T-helper 22 cell (primary cell): ENCODE data around the gene CEP295NL.
A peak's percentile ranks its signal among the peaks of the same experiment; 100 is the strongest.
"Not testable (repeated sequence)": the region's sequence is repeated elsewhere in the genome, so short reads cannot be mapped to it uniquely, and the experiment has no call there.

ENCODE experiments used
- DNase-seq: peaks from one replicate; pipeline ENCODE4 v3.0.0-alpha.2; 2020; ENCODE audit warnings: low read depth

The CEP295NL gene

DNA sequence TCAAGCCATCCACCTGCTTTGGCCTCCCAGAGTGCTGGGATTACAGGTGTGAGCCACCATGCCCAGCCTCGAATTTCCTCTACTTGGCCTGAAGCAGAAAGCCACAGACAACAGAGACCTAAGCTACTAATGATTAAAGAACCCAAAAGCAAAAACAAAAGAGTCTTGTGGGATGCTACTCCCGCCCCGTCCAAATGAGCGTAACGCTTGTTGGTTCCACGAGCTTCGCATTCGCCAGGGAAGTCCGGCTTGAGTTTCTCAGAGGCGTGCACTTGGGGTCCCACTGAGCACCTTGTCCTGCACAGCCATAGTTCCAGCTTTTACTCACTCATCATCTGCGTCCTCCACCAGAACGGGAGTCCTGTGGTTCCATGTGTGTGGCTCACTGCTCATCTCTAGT lies 16.0 kb downstream of the CEP295NL start:
- no peak for DNase-seq

DNA sequence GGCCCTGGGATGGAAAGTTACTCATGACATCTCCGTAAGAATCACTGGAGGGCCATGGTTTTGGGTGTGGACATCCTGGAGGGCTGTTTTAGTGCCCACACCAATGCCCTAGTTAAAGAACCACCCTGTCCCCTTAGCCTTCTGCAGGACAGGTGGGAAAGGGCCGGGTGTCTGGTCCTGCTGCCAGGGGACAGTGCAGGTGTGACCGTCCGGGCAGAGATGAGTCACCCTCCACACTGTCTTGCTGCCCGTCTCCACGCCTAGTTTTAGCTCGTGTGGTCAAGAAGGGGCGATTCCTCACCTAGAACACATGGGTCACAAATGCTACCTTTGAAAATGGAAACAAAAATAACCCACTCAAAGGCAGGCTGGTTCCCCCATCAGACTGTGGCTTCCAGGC lies 17.0 kb downstream of the CEP295NL start:
- no peak for DNase-seq

DNA sequence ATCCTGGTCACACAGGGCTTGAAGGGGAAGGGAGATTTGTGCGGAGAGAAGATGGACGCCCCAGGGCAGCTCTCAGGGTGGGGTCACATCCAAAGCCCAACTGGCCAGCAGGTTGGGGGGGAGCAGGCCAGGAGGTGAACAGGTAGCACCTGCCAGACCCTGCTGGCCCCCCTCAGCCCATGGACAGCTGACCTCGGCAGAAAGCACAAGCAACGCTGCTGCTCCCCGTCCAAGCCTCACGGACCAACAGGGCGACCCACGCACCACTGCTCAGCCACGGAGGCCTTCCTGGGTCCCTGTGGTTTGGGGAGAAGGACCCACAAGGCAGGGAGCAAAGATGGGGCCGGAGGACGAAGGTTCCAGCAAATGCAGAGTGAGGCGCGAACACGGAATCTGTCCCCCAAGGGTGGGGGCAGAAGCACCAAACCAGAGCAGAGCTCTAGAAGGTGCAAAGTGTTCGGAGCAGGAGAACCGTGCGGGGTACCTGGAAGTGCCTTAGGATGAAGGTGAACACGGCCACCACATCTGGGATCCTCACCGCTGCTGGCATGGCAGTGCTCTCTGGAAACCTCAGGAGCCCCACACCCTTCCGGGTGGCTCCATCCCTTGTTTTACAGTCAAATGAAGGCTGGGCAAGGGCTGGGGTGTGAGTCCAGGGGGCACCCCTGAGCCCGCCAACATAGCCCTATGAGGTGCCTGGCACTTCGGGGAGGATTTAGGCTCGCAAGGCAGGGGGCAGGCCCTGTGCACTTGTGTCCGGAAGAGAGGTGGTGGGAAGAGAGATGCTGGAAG lies 17.9 kb downstream of the CEP295NL start:
- no peak for DNase-seq

DNA sequence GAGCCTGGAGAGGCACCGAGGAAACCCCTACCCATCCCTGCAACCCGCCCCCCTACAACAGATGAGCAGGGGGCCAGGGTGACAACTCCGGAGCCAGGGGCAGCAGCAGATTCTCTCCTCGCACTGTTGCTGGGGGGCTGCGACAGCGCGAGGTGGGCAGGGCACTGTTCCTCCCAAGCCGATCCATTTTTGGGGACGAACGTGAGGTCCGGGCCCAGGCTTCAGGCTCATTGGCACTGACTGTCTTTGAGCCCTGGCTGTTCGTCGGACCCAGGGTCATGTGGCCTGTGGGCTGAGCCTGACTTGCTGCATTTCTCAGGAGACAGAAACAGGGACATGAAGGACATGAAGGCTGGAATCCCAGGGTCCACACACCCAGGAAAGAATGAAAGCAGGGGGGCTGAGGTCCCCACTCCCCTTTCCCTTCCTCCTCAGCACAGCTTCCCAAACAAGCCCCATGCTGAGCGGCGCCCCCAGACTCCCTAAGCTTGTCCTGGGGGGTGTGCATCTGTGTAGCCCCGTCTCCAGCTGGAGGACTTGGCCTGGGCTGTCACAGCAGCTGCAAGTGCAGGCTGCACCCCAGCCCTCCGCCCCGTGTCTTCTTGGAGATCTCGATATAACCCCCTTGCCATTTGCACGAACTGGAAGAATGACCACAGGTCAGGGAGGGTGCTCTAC lies 18.7 kb downstream of the CEP295NL start:
- no peak for DNase-seq

DNA sequence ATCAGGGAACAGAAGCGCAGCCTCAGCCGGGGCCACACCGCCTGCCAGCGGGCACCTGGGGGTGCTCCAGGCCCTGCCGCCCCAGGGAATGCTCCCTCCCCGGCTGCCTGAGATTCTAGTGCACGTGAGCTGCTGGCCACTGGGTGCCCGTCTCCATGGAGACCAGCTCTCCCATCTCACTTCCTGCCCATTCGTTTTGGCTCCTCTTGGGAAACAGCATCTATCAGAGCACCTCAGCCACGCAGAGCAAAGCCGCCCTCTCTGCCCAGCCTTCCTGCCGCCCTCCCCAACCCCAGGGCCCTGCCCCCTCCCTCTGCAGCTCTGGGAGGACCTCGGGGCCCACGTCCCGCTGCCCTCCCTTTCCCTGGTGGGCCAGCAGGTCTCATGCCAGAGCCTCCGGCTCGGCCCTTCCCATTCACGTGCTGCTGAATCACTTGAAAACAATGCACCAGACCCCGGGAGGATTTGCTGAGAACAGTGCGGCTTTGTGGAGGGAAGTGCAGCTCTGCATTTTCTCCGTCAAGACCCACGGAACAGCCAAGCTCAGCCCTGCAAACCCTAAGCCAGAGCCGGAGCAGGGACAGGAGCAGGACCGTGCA lies 19.4 kb downstream of the CEP295NL start:
- no peak for DNase-seq

DNA sequence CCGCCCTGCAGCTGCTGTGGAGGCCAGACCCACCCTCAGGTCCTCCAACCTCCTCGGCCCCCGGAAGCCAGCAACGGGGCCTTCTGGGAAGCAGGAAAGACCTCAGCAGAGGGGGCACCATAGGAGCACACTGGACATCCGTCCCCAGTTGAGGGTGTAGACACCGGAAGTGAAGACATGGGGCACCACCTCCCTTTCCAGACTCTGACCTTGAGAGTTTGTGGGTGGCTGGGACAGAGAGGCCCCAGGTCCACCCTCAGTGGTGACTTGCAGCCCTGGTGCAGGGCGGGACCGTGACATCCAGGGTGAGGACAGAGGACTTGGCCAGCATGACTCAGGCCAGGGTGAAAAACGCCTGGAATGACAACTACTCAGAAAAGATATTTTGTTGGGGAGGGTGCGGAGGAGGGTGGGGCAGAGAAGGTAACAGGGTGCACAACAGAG lies 19.9 kb downstream of the CEP295NL start:
- DNase-seq, result no peak

DNA sequence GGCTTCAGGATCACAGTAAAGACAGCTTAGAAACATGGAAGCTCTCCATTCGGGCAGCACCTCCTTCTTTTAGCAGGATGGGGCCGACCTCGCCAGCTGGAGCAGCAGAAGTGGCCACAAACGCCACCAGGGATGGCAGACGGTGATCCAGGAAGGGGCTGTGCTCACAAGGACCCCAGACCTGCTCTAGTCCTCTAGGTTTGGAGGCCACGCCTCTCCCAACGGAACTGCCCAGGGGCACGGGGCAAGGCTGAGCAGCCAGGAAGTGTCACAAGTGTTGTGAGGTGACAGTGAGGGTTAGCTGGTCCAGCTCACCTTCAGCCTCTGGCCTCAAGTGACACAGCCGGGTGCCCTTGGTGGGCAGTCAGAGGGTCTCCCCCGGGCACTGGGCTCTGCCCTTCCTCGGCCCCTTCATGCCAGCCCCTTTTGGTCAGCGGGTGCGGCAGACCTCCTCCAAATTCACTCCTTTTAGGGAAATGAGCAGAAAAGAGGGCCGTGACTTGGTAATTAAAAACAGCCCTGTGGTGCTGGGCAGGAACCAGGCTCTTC lies 20.4 kb downstream of the CEP295NL start:
- DNase-seq, result no peak

DNA sequence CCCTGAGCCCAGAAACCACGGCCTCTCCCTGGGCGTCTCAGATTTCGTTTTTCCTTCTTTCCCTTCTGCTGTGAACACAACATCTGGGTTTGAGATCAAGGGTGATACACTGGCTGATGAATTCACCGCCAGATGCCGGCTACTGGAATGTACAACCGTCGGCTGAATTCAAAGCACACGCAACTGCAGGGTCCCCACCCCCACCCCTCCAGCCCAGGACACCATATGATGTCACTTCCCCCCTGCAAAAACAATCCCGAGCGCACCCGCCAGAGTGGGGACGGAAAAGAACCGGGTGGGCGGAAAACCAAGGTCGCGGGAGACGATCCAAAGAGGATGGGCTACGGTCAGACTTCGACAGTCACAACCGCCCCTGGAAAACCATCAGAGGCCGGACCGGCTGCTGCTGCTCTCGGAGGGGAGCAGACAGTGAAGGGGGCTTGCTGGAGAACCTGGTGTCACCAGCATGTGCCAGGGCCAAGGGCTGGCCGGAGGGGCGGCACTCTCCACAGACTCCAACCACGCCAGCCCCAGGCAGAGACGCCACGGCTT lies 23.3 kb downstream of the CEP295NL start:
- DNase-seq, result no peak

DNA sequence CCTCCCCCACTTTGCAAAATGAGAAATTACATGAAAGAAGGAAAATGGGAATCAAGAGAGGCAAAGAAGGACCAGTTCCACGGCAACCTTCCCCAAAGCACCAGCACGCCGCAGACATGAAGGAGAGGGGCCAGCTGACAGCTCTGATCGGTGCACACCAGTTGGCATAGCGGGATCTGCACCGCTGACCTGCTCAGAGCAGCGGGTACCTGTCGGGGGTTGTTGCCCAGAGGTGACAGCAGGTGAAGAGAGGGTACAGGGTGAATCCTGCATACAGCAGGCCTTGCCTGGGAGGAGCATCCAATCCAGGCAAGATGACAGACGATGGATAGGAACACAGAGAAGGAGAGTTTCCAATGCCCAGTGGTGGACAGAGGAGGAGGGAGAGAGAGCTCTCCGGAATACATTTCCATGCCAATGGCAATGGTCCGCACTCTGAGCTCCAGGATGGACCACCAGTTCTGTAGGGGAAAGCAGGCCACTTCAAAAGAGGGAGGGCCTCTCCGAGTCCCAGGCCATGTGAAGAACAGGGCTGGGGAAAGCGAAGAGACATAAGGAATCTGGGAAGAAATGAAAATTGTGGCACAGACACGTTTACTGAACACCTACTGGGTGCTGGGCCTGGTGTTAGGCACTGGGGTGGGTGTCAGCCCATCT lies 24.0 kb downstream of the CEP295NL start:
- DNase-seq, result no peak

DNA sequence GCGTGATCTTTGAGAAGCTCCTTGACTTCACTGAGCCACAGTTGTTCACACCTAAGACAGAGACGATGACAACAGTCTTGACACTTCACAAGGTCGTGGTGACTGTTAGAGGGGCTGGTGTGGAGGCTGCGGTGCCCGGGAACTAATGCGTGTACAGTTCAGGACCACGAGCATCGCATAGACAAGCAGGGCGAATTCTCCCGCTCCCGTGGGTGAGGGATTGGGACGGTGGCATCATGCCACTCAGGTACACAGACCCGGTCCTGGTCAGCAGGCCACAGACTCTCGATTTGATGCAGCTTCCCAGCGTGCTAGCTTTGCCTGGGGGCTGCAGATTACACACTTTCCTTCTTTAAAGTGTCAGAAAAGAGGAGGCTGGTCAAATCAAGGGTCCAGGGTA lies 24.7 kb downstream of the CEP295NL start:
- DNase-seq, result no peak

DNA sequence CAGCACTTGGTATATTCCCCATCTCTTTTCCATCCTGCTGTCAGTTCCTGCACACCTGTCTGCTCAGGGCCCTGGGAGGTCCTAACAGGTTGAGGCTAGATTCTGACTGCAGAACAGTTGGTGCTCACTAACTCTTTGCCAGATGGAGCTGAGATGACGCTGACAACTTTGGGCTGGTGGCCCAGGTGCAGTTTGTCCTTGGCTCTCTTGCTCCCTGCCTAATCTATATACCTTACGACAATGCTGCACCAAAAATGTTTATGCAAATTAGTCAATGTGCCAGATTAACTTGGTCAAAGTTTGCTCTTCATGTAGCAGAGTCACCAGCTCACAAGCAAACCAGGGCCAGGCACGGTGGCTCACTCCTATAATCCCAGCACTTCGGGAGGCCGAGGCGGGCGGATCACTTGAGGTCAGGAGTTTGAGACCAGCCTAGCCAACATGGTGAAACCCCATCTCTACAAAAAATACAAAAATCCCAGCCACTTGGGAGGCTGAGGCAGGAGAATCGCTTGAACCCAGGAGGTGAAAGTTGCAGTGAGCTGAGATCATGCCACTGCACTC lies 26.0 kb downstream of the CEP295NL start:
- DNase-seq, result not testable (repeated sequence)

DNA sequence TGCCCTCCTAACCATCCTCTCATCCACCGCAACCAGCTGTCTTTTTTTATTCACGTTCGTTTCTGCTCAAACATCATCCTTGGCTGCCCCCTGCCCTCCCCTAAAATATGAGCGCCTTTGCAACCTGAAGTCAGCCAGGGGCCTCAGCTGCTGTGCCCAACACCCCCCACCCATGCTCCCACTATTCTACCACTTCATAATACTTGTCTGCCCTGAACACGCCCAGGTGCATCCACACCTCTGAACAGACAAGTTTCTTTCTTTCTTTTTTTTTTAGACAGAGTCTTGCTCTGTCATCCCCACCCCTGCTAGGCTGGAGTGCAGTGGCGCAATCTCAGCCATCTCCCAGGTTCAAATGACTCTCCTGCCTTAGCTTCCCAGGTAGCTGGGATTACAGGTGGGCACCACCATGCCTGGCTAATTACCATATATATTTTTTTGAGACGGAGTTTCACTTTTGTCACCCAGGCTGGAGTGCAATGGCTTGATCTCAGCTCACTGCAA lies 26.9 kb downstream of the CEP295NL start:
- DNase-seq, result no peak

DNA sequence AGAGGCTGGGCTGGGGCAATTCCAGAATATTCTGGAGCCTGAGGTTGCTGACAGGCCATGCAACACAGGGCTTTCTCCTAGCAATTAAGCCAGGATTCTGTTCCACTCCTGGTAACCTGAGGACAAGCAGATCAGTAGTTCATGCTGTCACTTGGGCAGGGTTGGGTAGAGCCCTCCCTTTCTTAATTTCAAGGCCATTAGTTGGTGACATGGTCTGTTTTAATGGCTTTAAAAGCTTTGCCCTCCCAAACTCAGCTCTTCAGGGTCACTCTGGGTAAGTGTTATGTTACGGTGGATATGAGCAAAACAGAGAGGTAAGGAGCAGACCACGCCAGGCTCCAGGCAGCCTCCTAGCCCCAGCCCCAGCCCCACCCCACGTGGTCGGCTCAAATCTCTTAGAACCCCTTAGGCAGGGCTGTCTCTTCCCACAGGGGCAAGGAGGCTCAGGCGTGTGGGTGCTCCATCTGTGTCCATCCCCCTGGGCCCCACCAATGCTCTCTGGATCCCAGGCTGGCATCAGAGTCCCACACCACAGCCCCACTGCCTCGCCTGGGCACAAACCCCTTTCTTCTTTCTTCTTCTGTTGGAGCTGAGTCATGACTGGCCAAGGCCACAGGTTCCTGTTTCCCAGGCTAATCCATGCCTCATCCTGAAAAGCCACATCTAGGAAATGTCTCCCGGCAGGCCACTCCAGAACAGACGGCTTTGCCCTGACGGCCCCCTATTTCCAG lies 27.5 kb downstream of the CEP295NL start:
- no peak for DNase-seq

DNA sequence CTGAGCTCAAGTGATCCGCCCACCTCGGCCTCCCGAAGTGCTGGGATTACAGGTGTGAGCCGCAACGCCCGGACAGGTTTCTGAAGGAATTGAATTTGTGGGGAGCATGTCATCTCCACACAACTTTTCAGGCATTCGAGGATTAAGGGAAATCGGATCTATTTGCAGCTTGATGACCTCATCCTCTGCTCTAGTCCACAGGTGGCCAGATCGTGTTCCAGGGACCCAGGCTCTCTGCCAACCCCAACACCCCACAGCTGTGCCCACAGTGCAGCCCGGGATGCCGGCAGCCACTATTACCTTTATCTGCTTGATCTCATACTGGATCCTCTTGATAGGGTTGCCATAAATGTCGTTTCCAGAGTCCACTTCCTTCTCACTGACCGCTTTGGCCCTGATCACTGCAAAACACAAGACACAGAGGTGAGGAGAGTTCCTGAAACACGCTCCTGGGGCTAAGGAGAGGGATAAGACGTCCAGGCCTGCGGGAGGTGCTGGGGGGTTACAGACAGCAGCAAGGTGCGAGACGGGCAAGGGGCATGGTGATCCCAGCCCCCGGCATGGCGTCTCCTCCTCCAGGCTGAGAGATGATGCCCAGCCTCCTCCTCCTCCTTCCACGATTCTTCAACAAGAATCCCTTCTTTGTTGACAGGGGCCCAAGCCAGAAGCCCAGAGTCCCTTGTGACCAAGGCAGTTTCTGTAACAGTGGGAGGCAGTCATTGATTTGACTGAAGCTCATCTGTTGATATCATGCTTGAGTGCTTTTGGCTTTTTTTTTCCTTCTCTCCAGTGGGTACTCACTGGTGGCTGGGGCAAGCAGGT lies 29.3 kb downstream of the CEP295NL start:
- no peak for DNase-seq

DNA sequence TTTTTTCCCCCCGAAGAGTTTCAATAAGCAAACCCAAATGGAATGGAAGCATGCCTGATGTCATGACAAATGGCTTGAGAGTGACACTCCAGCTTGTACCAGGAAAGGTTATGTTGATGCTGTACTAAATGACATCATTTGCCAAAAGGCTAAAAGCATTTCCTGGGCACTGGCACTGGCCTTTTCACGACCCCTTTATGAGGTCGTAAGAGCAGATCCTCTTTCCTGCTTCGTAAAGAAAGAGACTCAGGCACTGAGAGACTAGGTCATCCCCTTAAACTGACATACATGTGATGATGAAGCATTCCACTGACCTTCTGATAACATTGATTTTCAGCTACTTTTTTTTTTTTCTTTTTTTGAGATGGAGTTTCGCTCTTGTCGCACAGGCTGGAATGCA lies 30.5 kb downstream of the CEP295NL start:
- DNase-seq, result no peak

DNA sequence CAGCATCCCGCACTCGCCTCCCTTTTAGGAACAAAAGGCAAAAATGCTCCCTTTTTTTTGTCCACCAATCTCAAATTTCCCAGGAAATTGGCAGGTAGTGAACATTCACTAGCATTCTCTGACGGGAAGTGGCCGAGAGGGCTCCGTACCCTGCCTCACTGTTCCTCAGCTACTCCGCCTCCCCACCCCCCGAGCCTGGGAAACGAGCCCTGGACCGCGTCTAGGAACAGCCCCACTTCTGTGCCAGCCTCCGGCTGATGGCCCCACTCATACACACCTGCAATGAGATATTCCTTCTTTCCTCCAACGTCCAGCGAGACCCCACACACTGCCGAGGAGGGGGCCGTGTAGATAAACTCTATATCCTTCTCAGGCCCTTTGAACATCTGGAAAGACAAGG lies 32.4 kb downstream of the CEP295NL start:
- DNase-seq, result no peak

DNA sequence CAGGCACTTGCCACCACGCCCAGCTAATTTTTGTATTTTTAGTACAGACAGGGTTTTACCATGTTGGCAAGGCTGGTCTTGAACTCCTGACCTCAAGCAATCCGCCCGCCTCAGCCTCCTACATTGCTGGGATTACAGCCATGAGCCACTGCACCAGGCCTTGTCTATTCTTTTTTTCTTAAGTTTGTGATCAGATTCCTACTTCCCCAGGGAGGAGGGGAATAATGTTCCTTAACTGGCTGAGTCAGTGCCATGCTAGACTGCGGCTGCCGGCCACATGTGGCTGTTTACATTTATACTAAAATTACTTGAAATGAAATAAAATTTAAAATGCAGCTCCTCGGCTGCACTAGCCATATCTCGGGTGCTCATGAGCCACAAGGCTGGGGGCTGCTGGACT lies 34.6 kb downstream of the CEP295NL start:
- no peak for DNase-seq

DNA sequence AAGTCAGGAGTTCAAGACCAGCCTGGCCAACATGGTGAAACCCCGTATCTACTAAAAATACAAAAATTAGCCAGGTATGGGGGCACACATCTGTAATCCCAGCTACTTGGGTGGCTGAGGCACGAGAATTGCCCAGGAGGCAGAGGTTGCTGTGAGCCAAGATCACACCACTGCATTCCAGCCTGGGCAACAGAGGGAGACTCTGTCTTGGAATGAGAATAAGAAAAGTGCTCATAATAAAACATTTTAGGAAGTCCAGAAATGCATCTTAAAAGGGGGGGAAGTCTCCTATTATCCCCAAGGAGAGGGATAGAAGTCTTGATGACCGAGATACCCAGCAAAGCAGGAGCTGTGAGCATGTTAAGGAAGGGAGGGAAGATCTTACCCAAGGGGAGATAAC lies 36.0 kb downstream of the CEP295NL start:
- DNase-seq, result not testable (repeated sequence)

DNA sequence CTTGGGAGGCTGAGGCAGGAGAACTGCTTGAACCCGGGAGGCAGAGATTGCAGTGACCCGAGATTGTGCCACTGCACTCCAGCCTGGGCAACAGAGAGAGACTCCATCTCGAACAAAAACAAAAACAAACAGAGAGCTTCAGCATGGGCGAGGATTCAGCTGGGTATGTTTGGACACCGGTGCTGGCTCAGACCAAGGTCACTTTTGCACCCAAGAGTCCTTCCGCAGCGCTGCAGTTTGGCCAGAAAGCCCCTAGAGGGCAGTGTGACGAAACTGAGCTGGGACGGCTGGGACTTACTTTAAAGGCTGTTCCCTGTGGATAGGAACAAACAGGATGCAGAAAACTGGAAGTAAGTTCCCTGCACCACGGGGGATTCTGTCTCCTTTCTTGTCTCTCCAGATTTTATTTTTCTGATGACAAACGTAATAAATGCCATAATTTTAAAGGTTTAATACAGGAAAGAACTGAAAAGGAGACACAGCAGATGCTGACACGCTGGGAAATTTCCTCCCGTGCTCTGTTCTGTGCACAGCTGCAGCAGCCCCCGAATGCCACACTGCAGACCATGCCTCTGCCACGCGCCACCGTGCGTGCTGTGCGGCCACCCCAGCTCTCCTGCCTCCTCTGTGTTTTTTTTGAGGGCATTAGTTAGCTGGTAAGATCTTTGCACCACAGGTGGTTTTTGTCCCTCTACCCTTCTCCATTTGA lies 37.2 kb downstream of the CEP295NL start:
- peak; percentile 27 for DNase-seq
